ENCODE results near the gene ICAM5.
"Not testable (repeated sequence)": the region's sequence is repeated elsewhere in the genome, so short reads cannot be mapped to it uniquely, and the experiment has no call there.

Gene ICAM5

GRCh38 chr19:10279737-10280442 is 9.9 kb upstream of the ICAM5 start:
- no peak overlapping the region for H3K4me3 ChIP-seq (replicated peaks in 1 of 2; ENCODE audit: low read depth in 2 of 2, low read length in 2 of 2)
- no peak for DNase-seq (ENCODE audit: low read depth in 2 of 2)
- no peak for TF ChIP-seq CTCF (IDR thresholded peaks at IDR 0.05; ENCODE audit: low read depth, low read length)

GRCh38 chr19:10282043-10282442 is 7.7 kb upstream of the ICAM5 start:
- not testable (repeated sequence) for H3K4me3 ChIP-seq (replicated peaks in 1 of 2; ENCODE audit: low read depth in 2 of 2, low read length in 2 of 2); DNase-seq (ENCODE audit: low read depth in 2 of 2)

GRCh38 chr19:10283301-10284064 is 6.3 kb upstream of the ICAM5 start:
- DNase-seq (ENCODE audit: low read depth in 2 of 2): no peak
- H3K4me3 ChIP-seq (replicated peaks in 1 of 2; ENCODE audit: low read depth in 2 of 2, low read length in 2 of 2): no peak overlapping the region
- no peak for TF ChIP-seq CTCF (IDR thresholded peaks at IDR 0.05; ENCODE audit: low read depth, low read length)

- DNase-seq (ENCODE audit: low read depth in 2 of 2): no peak
- no peak overlapping the region for H3K4me3 ChIP-seq (replicated peaks in 1 of 2; ENCODE audit: low read depth in 2 of 2, low read length in 2 of 2)
- no peak for TF ChIP-seq CTCF (IDR thresholded peaks at IDR 0.05; ENCODE audit: low read depth, low read length)
These were observed 5.4 kb upstream of the ICAM5 start for GRCh38 chr19:10284065-10284959.

- no peak for TF ChIP-seq CTCF (IDR thresholded peaks at IDR 0.05; ENCODE audit: low read depth, low read length)
- no peak for DNase-seq (ENCODE audit: low read depth in 2 of 2)
- no peak overlapping the region for H3K4me3 ChIP-seq (replicated peaks in 1 of 2; ENCODE audit: low read depth in 2 of 2, low read length in 2 of 2)
These were observed 4.8 kb upstream of the ICAM5 start for GRCh38 chr19:10284960-10285278.

- no peak for DNase-seq (ENCODE audit: low read depth in 2 of 2)
- no peak for TF ChIP-seq CTCF (IDR thresholded peaks at IDR 0.05; ENCODE audit: low read depth, low read length)
- H3K4me3 ChIP-seq (replicated peaks in 1 of 2; ENCODE audit: low read depth in 2 of 2, low read length in 2 of 2): no peak overlapping the region
These were observed 4.4 kb upstream of the ICAM5 start for GRCh38 chr19:10285393-10285792.
